Right lobe of liver (tissue), 4 donors: ENCODE data around the gene KLRK1.
"Not testable (repeated sequence)": the region's sequence is repeated elsewhere in the genome, so short reads cannot be mapped to it uniquely, and the experiment has no call there.

Experiments
- POLR2A ChIP-seq: fragments of 450-650 bp; IDR thresholded peaks from one replicate; pipeline ENCODE4 v1.6.1; 2017; ENCODE audit warnings: antibody characterized with exemption, mild to moderate bottlenecking
- TF ChIP-seq, protein P1 (sequence below), 4 donors: fragments of 200-600 bp in 3 of 4; fragments of 450-650 bp in 1 of 4; IDR thresholded peaks; one replicate each; pipeline versions ENCODE4 v1.5.1 to v1.8.0; 2016 to 2022; ENCODE audit warnings: antibody characterized with exemption in 4 of 4, mild to moderate bottlenecking in 2 of 4
- donor health status: DM: no; HTN: no; CAD: no.
- donor health status: DM: no; HTN: no; CAD: no.
- donor health status: DM: no; HTN: yes; CAD: no.

DNA sequence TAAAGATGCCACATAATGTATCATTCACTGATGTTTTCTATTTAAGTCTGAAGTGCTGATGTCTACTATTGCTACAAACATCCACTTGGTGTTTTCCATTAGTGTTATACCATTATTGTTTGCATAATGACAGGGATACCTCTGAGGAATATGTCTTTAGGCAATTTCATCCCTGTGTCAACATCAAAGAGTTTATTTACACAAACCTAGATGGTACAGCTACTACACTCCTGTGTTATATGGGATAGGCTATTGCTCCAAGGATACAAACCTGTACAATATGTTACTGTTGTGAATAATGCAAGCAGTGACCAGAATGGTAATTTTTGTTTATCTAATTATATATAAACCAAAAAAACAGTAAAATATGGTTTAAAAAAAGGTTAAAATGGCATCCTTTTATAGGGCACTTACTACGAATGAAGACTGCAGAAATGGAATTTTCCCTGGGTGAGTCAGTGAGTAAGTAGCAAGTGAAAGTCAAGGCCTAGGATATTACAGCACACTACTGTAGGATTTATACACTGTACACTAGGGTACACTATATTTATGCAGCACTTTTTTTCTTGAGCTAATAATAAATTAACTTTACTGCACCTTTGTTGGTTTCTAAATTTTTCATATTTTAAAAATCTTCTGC lies 34.5 kb upstream of the KLRK1 start:
- TF ChIP-seq, protein P1, sequence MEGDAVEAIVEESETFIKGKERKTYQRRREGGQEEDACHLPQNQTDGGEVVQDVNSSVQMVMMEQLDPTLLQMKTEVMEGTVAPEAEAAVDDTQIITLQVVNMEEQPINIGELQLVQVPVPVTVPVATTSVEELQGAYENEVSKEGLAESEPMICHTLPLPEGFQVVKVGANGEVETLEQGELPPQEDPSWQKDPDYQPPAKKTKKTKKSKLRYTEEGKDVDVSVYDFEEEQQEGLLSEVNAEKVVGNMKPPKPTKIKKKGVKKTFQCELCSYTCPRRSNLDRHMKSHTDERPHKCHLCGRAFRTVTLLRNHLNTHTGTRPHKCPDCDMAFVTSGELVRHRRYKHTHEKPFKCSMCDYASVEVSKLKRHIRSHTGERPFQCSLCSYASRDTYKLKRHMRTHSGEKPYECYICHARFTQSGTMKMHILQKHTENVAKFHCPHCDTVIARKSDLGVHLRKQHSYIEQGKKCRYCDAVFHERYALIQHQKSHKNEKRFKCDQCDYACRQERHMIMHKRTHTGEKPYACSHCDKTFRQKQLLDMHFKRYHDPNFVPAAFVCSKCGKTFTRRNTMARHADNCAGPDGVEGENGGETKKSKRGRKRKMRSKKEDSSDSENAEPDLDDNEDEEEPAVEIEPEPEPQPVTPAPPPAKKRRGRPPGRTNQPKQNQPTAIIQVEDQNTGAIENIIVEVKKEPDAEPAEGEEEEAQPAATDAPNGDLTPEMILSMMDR (IDR thresholded peaks at IDR 0.05) = not testable (repeated sequence)
- TF ChIP-seq POLR2A = not testable (repeated sequence)
